GM19035 (cell line): ENCODE data around the gene FHOD3.
"Not testable (repeated sequence)": the region's sequence is repeated elsewhere in the genome, so short reads cannot be mapped to it uniquely, and the experiment has no call there.

Experiments
- ATAC-seq: cut with Tn5 transposase; IDR thresholded peaks from one replicate; pipeline ENCODE4 v1.9.1; 2021; ENCODE audit not compliant: unreplicated experiment

The FHOD3 gene

GRCh38 chr18:36441426-36442240 lies 144.1 kb downstream of the FHOD3 start:
- ATAC-seq: no peak

- ATAC-seq: no peak
Observed at GRCh38 chr18:36442717-36443116, 145.2 kb downstream of the FHOD3 start.

- no peak for ATAC-seq
Observed at GRCh38 chr18:36446059-36446458, 148.5 kb downstream of the FHOD3 start.

- ATAC-seq: no peak
Observed at GRCh38 chr18:36448384-36449290, 151.1 kb downstream of the FHOD3 start.

GRCh38 chr18:36449451-36449850 lies 151.9 kb downstream of the FHOD3 start:
- no peak for ATAC-seq

GRCh38 chr18:36450264-36450663 lies 152.8 kb downstream of the FHOD3 start:
- no peak for ATAC-seq

GRCh38 chr18:36451454-36452251 lies 154.1 kb downstream of the FHOD3 start:
- ATAC-seq: no peak

- ATAC-seq: no peak
Observed at GRCh38 chr18:36454245-36454644, 156.7 kb downstream of the FHOD3 start.

- ATAC-seq: no peak
Observed at GRCh38 chr18:36454848-36455458, 157.4 kb downstream of the FHOD3 start.

- no peak for ATAC-seq
Observed at GRCh38 chr18:36455931-36456330, 158.4 kb downstream of the FHOD3 start.

GRCh38 chr18:36456622-36457021 lies 159.1 kb downstream of the FHOD3 start:
- no peak for ATAC-seq

- no peak for ATAC-seq
Observed at GRCh38 chr18:36457683-36458082, 160.2 kb downstream of the FHOD3 start.

- no peak for ATAC-seq
Observed at GRCh38 chr18:36458306-36458705, 160.8 kb downstream of the FHOD3 start.

- ATAC-seq: no peak
Observed at GRCh38 chr18:36459203-36459602, 161.7 kb downstream of the FHOD3 start.

GRCh38 chr18:36459786-36460185 lies 162.3 kb downstream of the FHOD3 start:
- ATAC-seq: no peak

GRCh38 chr18:36460324-36460850 lies 162.9 kb downstream of the FHOD3 start:
- no peak for ATAC-seq

- ATAC-seq: no peak
Observed at GRCh38 chr18:36460854-36461253, 163.3 kb downstream of the FHOD3 start.

- no peak for ATAC-seq
Observed at GRCh38 chr18:36461551-36461987, 164.1 kb downstream of the FHOD3 start.

GRCh38 chr18:36463516-36463915 lies 166.0 kb downstream of the FHOD3 start:
- ATAC-seq: not testable (repeated sequence)

- ATAC-seq: no peak
Observed at GRCh38 chr18:36464126-36464651, 166.7 kb downstream of the FHOD3 start.
